Fibroblast of lung (primary cell): ENCODE results near the gene LIM2. TPM values are rescaled to one million over a fixed set of nuclear protein-coding genes. Genes with fewer than 3 reads are reported as not detected.
"Not testable (repeated sequence)": the region's sequence is repeated elsewhere in the genome, so short reads cannot be mapped to it uniquely, and the experiment has no call there.

ENCODE experiments used
- DNase-seq, 2 donors: peaks; one replicate each; pipeline versions ENCODE4 v3.0.0 to v3.0.0-alpha.2; 2010; ENCODE audit warnings: low read depth in 2 of 2
- H2AFZ ChIP-seq: 2 replicates; pipeline ENCODE4 v1.5.1; 2012; ENCODE audit warnings: low read length, control low read depth, inconsistent platforms
- H3K27ac ChIP-seq: 2 replicates; pipeline ENCODE4 v1.5.1; 2011; ENCODE audit warnings: low read length, control low read depth; ENCODE audit not compliant: insufficient read depth
- H3K27me3 ChIP-seq: 2 replicates; pipeline ENCODE4 v1.5.1; 2011; ENCODE audit warnings: mild to moderate bottlenecking, low read length; ENCODE audit not compliant: control insufficient read depth, insufficient read depth
- H3K36me3 ChIP-seq: 2 replicates; pipeline ENCODE4 v1.5.1; 2011; ENCODE audit warnings: low read length; ENCODE audit not compliant: control insufficient read depth, insufficient read depth
- H3K4me1 ChIP-seq: 2 replicates; pipeline ENCODE4 v1.5.1; 2011; ENCODE audit warnings: low read length; ENCODE audit not compliant: control insufficient read depth, insufficient read depth; ENCODE audit errors: extremely low read depth
- H3K4me2 ChIP-seq: 2 replicates; pipeline ENCODE4 v1.5.1; 2011; ENCODE audit warnings: low read length, control low read depth; ENCODE audit not compliant: insufficient read depth; ENCODE audit errors: extremely low read depth
- H3K4me3 ChIP-seq, 4 experiments: fragments of 200-600 bp in 1 of 4; sonication (generic) in 1 of 4; replicated peaks in 1 of 4; 2 replicates each; pipeline ENCODE4 v1.5.1; 2011 to 2016; ENCODE audit warnings: low read length in 4 of 4, low read depth in 3 of 4, mild to moderate bottlenecking in 3 of 4, control low read depth in 2 of 4, inconsistent platforms in 1 of 4, mixed read lengths in 1 of 4; ENCODE audit not compliant: insufficient read depth in 1 of 4; ENCODE audit errors: control extremely low read depth in 1 of 4
- H3K79me2 ChIP-seq: 2 replicates; pipeline ENCODE4 v1.5.1; 2012; ENCODE audit warnings: mild to moderate bottlenecking, low read length, inconsistent platforms; ENCODE audit not compliant: control insufficient read depth, insufficient read depth
- H3K9ac ChIP-seq: 2 replicates; pipeline ENCODE4 v1.5.1; 2011; ENCODE audit warnings: mild to moderate bottlenecking, low read length, control low read depth; ENCODE audit not compliant: insufficient read depth
- H3K9me3 ChIP-seq: 2 replicates; pipeline ENCODE4 v1.5.1; 2012; ENCODE audit warnings: low read depth, low read length; ENCODE audit not compliant: control insufficient read depth, insufficient read depth
- H4K20me1 ChIP-seq: 2 replicates; pipeline ENCODE4 v1.5.1; 2011; ENCODE audit warnings: low read length; ENCODE audit not compliant: control insufficient read depth, insufficient read depth; ENCODE audit errors: extremely low read depth
- EZH2 ChIP-seq: IDR thresholded peaks from 2 replicates; pipeline ENCODE4 v1.5.1; 2012; ENCODE audit warnings: low read length, control low read depth, mild to moderate bottlenecking; ENCODE audit errors: missing control alignments
- polyA plus RNA-seq, 2 donors: library from polyadenylated mRNA; depleted of rRNA in 1 of 2; stranded (reverse) in 1 of 2; unstranded in 1 of 2; fragments of >200 nt; gene quantifications; 2 replicates each; pipeline ENCODE4 v1.2.1, GENCODE V29; 2011 to 2012; ENCODE audit warnings: missing spikeins in 1 of 2
- total RNA-seq: library from RNA; depleted of rRNA; stranded (reverse); fragments of >200 nt; gene quantifications from 2 replicates; pipeline ENCODE4 v1.2.1, GENCODE V29; 2014
- TF ChIP-seq, protein P1 (sequence below), 2 donors: IDR thresholded peaks in 1 of 2; conservative IDR thresholded peaks in 1 of 2; 1 replicate in 1 of 2; 2 replicates in 1 of 2; pipeline ENCODE4 v1.5.1; 2011 to 2012; ENCODE audit warnings: low read length in 2 of 2, control low read depth in 1 of 2, inconsistent platforms in 1 of 2, low read depth in 1 of 2, mild to moderate bottlenecking in 1 of 2

Gene LIM2
- total and polyA plus RNA-seq, 2 donors (not counting 1 experiment from before 2014, with no cell fraction given): not detected

DNA sequence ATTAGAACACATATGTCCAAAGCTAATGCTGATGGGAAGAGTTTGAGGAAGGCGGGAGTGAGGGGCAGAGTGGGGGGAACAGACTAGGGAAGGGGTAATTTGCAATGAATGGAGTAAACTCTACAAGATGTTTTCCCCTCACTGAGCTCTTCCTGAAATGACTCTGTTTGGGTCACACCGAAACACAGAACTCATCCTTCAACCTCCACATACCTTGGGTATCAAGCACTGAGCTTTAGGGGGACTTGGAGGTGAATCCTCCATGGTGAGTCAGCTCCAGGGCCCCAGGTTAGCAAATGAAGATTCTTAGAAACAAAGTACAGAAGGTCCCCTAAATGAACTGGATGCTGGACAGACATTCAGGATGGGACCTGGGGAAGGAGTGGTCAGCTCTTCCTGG lies 30.9 kb upstream of the LIM2 start:
- Histone ChIP-seq H3K4me1 (no peaks in the 10 kb centered on the region), H3K9me3 (no peaks in the 10 kb centered on the region), H3K27me3 (no peaks in the 10 kb centered on the region), H3K9ac (no peak overlapping the region), H3K27ac (no peak overlapping the region), H2AFZ (no peak overlapping the region), H3K79me2 (no peaks in the 10 kb centered on the region), H3K4me2 (no peak overlapping the region), H3K36me3 (no peaks in the 10 kb centered on the region), H3K4me3 (no peak overlapping the region), H4K20me1 (no peaks in the 10 kb centered on the region)
- no peak for DNase-seq
- no peak for TF ChIP-seq EZH2

DNA sequence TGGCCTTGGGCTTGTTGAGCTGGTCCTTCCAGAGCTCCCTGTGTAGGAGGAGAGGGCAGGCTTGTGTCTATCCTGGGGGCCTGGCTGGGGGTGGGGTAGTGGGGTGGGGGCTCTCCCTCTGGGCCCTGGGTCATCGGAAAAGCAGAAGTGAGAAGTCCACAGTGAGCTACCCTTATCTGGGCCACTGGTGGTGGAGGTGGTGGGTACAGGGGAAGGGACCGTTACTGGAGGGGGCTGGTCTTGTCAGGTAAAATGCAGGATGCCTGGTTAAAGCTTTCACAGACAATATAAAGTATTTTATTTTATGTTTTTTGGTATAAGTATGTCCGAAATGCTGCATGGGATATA lies 30.0 kb upstream of the LIM2 start:
- H3K4me2 ChIP-seq: no peak overlapping the region
- H3K4me3 ChIP-seq: no peak overlapping the region
- no peaks in the 10 kb centered on the region for H3K4me1 ChIP-seq
- no peaks in the 10 kb centered on the region for H4K20me1 ChIP-seq
- DNase-seq: no peak
- no peak overlapping the region for H3K9ac ChIP-seq
- no peaks in the 10 kb centered on the region for H3K36me3 ChIP-seq
- H3K27ac ChIP-seq: no peak overlapping the region
- TF ChIP-seq, protein P1, sequence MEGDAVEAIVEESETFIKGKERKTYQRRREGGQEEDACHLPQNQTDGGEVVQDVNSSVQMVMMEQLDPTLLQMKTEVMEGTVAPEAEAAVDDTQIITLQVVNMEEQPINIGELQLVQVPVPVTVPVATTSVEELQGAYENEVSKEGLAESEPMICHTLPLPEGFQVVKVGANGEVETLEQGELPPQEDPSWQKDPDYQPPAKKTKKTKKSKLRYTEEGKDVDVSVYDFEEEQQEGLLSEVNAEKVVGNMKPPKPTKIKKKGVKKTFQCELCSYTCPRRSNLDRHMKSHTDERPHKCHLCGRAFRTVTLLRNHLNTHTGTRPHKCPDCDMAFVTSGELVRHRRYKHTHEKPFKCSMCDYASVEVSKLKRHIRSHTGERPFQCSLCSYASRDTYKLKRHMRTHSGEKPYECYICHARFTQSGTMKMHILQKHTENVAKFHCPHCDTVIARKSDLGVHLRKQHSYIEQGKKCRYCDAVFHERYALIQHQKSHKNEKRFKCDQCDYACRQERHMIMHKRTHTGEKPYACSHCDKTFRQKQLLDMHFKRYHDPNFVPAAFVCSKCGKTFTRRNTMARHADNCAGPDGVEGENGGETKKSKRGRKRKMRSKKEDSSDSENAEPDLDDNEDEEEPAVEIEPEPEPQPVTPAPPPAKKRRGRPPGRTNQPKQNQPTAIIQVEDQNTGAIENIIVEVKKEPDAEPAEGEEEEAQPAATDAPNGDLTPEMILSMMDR (conservative IDR thresholded peaks at IDR 0.05 in 1 of 2, IDR thresholded peaks at IDR 0.05 in 1 of 2; ENCODE audit: low read depth in 1 of 2, low read length in 2 of 2): no peak
- TF ChIP-seq EZH2: no peak
- no peaks in the 10 kb centered on the region for H3K79me2 ChIP-seq
- no peak overlapping the region for H2AFZ ChIP-seq
- H3K27me3 ChIP-seq: no peaks in the 10 kb centered on the region
- H3K9me3 ChIP-seq: no peaks in the 10 kb centered on the region

DNA sequence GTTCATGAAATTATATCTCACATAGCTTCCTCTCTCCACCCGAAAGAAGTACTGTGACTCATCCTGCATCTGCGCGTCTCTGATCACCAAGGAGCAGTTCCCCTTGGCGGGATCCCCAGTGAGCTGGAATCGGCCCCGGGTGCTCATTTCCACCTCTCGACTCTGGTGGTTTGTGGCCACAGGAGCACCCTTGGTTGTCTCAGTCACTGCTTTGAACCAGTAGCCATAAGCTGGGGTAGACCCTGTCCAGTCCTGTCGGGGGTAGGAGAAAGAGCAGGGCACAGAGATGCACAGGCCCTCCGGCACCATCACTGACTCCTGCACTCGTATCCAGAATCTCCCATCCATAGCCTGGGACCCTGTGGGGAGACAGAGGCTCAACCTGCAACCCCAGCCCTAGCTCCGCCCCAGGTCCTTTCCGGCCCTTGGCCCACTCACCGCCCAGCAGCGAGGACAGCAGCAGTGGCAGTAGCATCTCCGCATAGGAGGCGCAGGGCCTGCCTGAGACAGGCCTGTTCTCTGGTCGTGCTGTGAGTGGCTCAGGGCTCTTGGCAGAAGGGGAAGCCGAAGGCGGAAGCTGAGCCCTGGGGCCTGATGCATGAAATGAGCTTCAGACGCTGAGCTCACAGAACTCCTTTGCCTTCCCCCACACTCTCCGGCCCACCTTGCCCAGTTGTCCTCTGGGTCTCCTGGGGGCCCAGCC lies 29.5 kb upstream of the LIM2 start, which contains the start of gene SIGLEC10:
TSS of gene SIGLEC10 (minus strand) at position 536 of the 703 bp plus-strand sequence. CDS start at position 475, 61 bp downstream.
- H3K9me3 ChIP-seq: no peaks in the 10 kb centered on the region
- no peak within 1 kb of the TSS for H2AFZ ChIP-seq
- DNase-seq: no peak
- no peak within 1 kb of the TSS for H3K27ac ChIP-seq
- TF ChIP-seq, protein P1 (conservative IDR thresholded peaks at IDR 0.05 in 1 of 2, IDR thresholded peaks at IDR 0.05 in 1 of 2; ENCODE audit: low read depth in 1 of 2, low read length in 2 of 2): no peak
- TF ChIP-seq EZH2: no peak
- no peaks in the 10 kb centered on the region for H3K79me2 ChIP-seq
- no peaks in the 10 kb centered on the region for H4K20me1 ChIP-seq
- H3K4me2 ChIP-seq: no peak within 1 kb of the TSS
- H3K27me3 ChIP-seq: no peaks in the 10 kb centered on the region
- no peak within 1 kb of the TSS for H3K9ac ChIP-seq
- no peaks in the 10 kb centered on the region for H3K4me1 ChIP-seq
- H3K4me3 ChIP-seq: no peak within 1 kb of the TSS
- H3K36me3 ChIP-seq: no peaks in the 10 kb centered on the region

DNA sequence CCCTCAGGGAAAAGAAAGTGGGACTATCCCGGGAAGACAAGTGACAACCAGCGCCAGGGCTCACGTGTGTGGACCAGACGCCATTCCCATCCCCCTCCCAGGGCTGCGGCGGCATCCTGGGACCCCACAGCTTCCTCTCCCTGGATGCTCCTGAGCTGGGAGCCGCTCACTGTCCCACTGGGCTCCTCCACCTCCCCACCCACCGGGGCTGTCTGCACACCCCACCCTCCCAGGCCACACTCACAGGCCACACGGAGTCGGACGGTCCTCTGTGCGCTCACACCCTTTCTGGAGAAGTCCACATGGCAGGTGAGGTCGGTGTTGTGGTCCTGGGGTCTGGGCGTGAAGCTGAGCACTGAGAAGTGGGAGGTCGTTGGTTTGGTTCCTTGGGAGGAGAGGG lies 28.6 kb upstream of the LIM2 start:
- H4K20me1 ChIP-seq, H3K27ac ChIP-seq, H3K4me3 ChIP-seq, H3K9me3 ChIP-seq, H3K4me1 ChIP-seq, H3K9ac ChIP-seq, H3K79me2 ChIP-seq, H3K27me3 ChIP-seq, H2AFZ ChIP-seq, DNase-seq, H3K4me2 ChIP-seq, H3K36me3 ChIP-seq: not testable (repeated sequence)
